Measurements from ENCODE around the gene NLRP3. TPM values are rescaled to one million over a fixed set of nuclear protein-coding genes. Genes with fewer than 3 reads are reported as not detected.
A peak's percentile ranks its signal among the peaks of the same experiment; 100 is the strongest.
"Not testable (repeated sequence)": the region's sequence is repeated elsewhere in the genome, so short reads cannot be mapped to it uniquely, and the experiment has no call there.

Gene NLRP3
- total RNA-seq (1 to 10 TPM; 2.6 to 3.2 TPM), polyA plus RNA-seq (1 to 10 TPM in 2 of 3 donors, under 1 TPM in 1; 0.42 to 2.4 (median 1.8) TPM), total RNA-seq (0 to 1.8 (median 1.0) reads per million in 6 experiments)

GRCh38 chr1:247415423-247416361 is at the start of gene NLRP3:
Gene NLRP3 (plus strand): TSS chr1:247416173. CDS start chr1:247418801, 2,628 bp downstream.
- H3K27me3 Mint-ChIP-seq: no peaks in the 10 kb centered on the region
- POLR2A ChIA-PET: interaction anchor here (0.8 to 1.9 kb wide), 3 partner anchors 10 to 33 kb away, joined by 4 to 16 read pairs (median 9); no protein-coding TSS in a partner anchor
- H3K27ac Mint-ChIP-seq: peak within 1 kb of the TSS; percentile 76 to 96 (median 91)
- H3K4me3 Mint-ChIP-seq: peak within 1 kb of the TSS; percentile 87 to 98 (median 90)
- H3K36me3 Mint-ChIP-seq: peaks cover 9 to 14% (median 10%) of the 10 kb centered on the region in 3 donors
- ATAC-seq (peak; percentile 90 to 95), DNase-seq (peak in 8 of 10 donors; percentile 16 to 68 (median 42))
- peaks cover 0 to 1% (median 0%) of the 10 kb centered on the region in 9 donors for H3K9me3 Mint-ChIP-seq
- peaks cover 26 to 62% (median 49%) of the 10 kb centered on the region in 4 donors for H3K4me1 Mint-ChIP-seq

GRCh38 chr1:247366345-247366744 is 49.6 kb upstream of the NLRP3 start:
- H3K9me3 Mint-ChIP-seq, H3K4me1 Mint-ChIP-seq, POLR2A ChIA-PET, ATAC-seq, H3K4me3 Mint-ChIP-seq, DNase-seq, H3K36me3 Mint-ChIP-seq: not testable (repeated sequence)
- Mint-ChIP-seq H3K27me3 (peaks cover 4 to 59% (median 20%) of the 10 kb centered on the region in 5 donors), H3K27ac (peak overlapping the region in 1 of 10 donors; percentile 11)

GRCh38 chr1:247366926-247367645 is 48.9 kb upstream of the NLRP3 start:
- POLR2A ChIA-PET: no interaction called here
- H3K27me3 Mint-ChIP-seq: peaks cover 4 to 63% (median 20%) of the 10 kb centered on the region in 5 donors
- no peak for ATAC-seq
- no peak for DNase-seq
- H3K36me3 Mint-ChIP-seq: no peaks in the 10 kb centered on the region
- H3K4me3 Mint-ChIP-seq: peak overlapping the region in 1 of 10 donors; percentile 17
- H3K27ac Mint-ChIP-seq: peak overlapping the region in 1 of 10 donors; percentile 72
- peaks cover 0 to 2% (median 0%) of the 10 kb centered on the region in 4 donors for H3K4me1 Mint-ChIP-seq
- peaks cover 0 to 7% (median 0%) of the 10 kb centered on the region in 9 donors for H3K9me3 Mint-ChIP-seq

GRCh38 chr1:247367786-247368422 is 48.1 kb upstream of the NLRP3 start:
- no peak for ATAC-seq
- H3K9me3 Mint-ChIP-seq: peaks cover 0 to 7% (median 0%) of the 10 kb centered on the region in 9 donors
- no peak for DNase-seq
- no peak overlapping the region for H3K4me3 Mint-ChIP-seq
- H3K27ac Mint-ChIP-seq: no peak overlapping the region
- H3K36me3 Mint-ChIP-seq: no peaks in the 10 kb centered on the region
- H3K27me3 Mint-ChIP-seq: peaks cover 4 to 68% (median 20%) of the 10 kb centered on the region in 5 donors
- POLR2A ChIA-PET: no interaction called here
- H3K4me1 Mint-ChIP-seq: peaks cover 0 to 6% (median 2%) of the 10 kb centered on the region in 4 donors

- H3K4me3 Mint-ChIP-seq: no peak overlapping the region
- peaks cover 4 to 64% (median 20%) of the 10 kb centered on the region in 5 donors for H3K27me3 Mint-ChIP-seq
- peaks cover 0 to 7% (median 0%) of the 10 kb centered on the region in 9 donors for H3K9me3 Mint-ChIP-seq
- POLR2A ChIA-PET: no interaction called here
- DNase-seq (no peak), ATAC-seq (no peak)
- H3K27ac Mint-ChIP-seq: no peak overlapping the region
- peaks cover 0 to 4% (median 2%) of the 10 kb centered on the region in 4 donors for H3K4me1 Mint-ChIP-seq
- no peaks in the 10 kb centered on the region for H3K36me3 Mint-ChIP-seq
Observed at GRCh38 chr1:247368490-247369145, 47.4 kb upstream of the NLRP3 start.

- peaks cover 0 to 46% (median 12%) of the 10 kb centered on the region in 5 donors for H3K27me3 Mint-ChIP-seq
- POLR2A ChIA-PET: no interaction called here
Observed at GRCh38 chr1:247370786-247371732, 44.9 kb upstream of the NLRP3 start.

GRCh38 chr1:247371801-247372259 is 44.1 kb upstream of the NLRP3 start:
- Mint-ChIP-seq H3K27ac (peak overlapping the region in 1 of 10 donors; percentile 18), H3K36me3 (no peaks in the 10 kb centered on the region), H3K4me1 (peaks cover 0 to 8% (median 5%) of the 10 kb centered on the region in 4 donors), H3K9me3 (peaks cover 0 to 3% (median 0%) of the 10 kb centered on the region in 9 donors), H3K4me3 (no peak overlapping the region), H3K27me3 (peaks cover 0 to 38% (median 12%) of the 10 kb centered on the region in 5 donors)
- DNase-seq: no peak
- no peak for ATAC-seq
- POLR2A ChIA-PET: no interaction called here

More at GRCh38 chr1:247370786-247371732, 44.9 kb upstream of the NLRP3 start:
- no peak for DNase-seq
- Mint-ChIP-seq H3K36me3 (no peaks in the 10 kb centered on the region), H3K9me3 (peaks cover 0 to 3% (median 0%) of the 10 kb centered on the region in 9 donors), H3K4me1 (peaks cover 0 to 8% (median 5%) of the 10 kb centered on the region in 4 donors), H3K27ac (peak overlapping the region in 1 of 10 donors; percentile 18), H3K4me3 (no peak overlapping the region)
- no peak for ATAC-seq

- POLR2A ChIA-PET: interaction anchor here (0.5 to 0.7 kb wide), 2 partner anchors 51 to 162 kb away, joined by 3 to 4 read pairs; no protein-coding TSS in a partner anchor
- H3K4me1 Mint-ChIP-seq: peaks cover 0 to 8% (median 5%) of the 10 kb centered on the region in 4 donors
- H3K36me3 Mint-ChIP-seq: no peaks in the 10 kb centered on the region
Observed at GRCh38 chr1:247373721-247374141, 42.2 kb upstream of the NLRP3 start.

GRCh38 chr1:247374651-247375334 is 41.2 kb upstream of the NLRP3 start:
- ATAC-seq, H3K4me1 Mint-ChIP-seq, DNase-seq, H3K4me3 Mint-ChIP-seq, H3K9me3 Mint-ChIP-seq, H3K36me3 Mint-ChIP-seq, H3K27ac Mint-ChIP-seq: not testable (repeated sequence)
- POLR2A ChIA-PET: interaction anchor here (0.6 kb wide), 1 partner anchor 1008 kb away, joined by 4 read pairs; no protein-coding TSS in a partner anchor
- H3K27me3 Mint-ChIP-seq: peaks cover 0 to 21% (median 1%) of the 10 kb centered on the region in 5 donors

More at GRCh38 chr1:247373721-247374141, 42.2 kb upstream of the NLRP3 start:
- Mint-ChIP-seq H3K9me3 (no peaks in the 10 kb centered on the region), H3K4me3 (peak overlapping the region; percentile 16 to 72 (median 56)), H3K27me3 (peaks cover 0 to 25% (median 0%) of the 10 kb centered on the region in 5 donors), H3K27ac (no peak overlapping the region)
- DNase-seq: peak; percentile 32 to 81 (median 56)
- ATAC-seq: peak; percentile 92 to 95

- H3K4me3 Mint-ChIP-seq: no peak overlapping the region
- POLR2A ChIA-PET: no interaction called here
- peaks cover 0 to 3% (median 0%) of the 10 kb centered on the region in 3 donors for H3K36me3 Mint-ChIP-seq
- no peak overlapping the region for H3K27ac Mint-ChIP-seq
- ATAC-seq: no peak
- H3K27me3 Mint-ChIP-seq: peaks cover 0 to 17% (median 3%) of the 10 kb centered on the region in 5 donors
- no peak for DNase-seq
- peaks cover 0 to 8% (median 5%) of the 10 kb centered on the region in 4 donors for H3K4me1 Mint-ChIP-seq
- no peaks in the 10 kb centered on the region for H3K9me3 Mint-ChIP-seq
Observed at GRCh38 chr1:247375747-247376146, 40.2 kb upstream of the NLRP3 start.

Measured in naive thymus-derived CD8-positive, alpha-beta T cell (primary cell).